GM10266 (cell line): ENCODE results near the gene IL17REL.
A peak's percentile ranks its signal among the peaks of the same experiment; 100 is the strongest.
"Not testable (repeated sequence)": the region's sequence is repeated elsewhere in the genome, so short reads cannot be mapped to it uniquely, and the experiment has no call there.

ENCODE experiments used
- DNase-seq: peaks from one replicate; pipeline ENCODE4 v3.0.0; 2012; ENCODE audit errors: extremely low spot score
- CTCF ChIP-seq: IDR thresholded peaks from 2 replicates; pipeline ENCODE4 v1.5.1; 2012; ENCODE audit warnings: mild to moderate bottlenecking, low read depth; ENCODE audit not compliant: control insufficient read depth, insufficient read depth; ENCODE audit errors: missing control alignments

Gene IL17REL

GRCh38 chr22:49983148-49984042, 29.2 kb downstream of the IL17REL start:
- no peak for TF ChIP-seq CTCF

GRCh38 chr22:49981799-49982198, 30.8 kb downstream of the IL17REL start:
- DNase-seq, result not testable (repeated sequence)

More at GRCh38 chr22:49983148-49984042, 29.2 kb downstream of the IL17REL start:
- no peak for DNase-seq

- no peak for DNase-seq
- TF ChIP-seq CTCF, result peak; percentile 36
These were observed 32.8 kb downstream of the IL17REL start for GRCh38 chr22:49979587-49980264.

GRCh38 chr22:49977578-49977977, 35.0 kb downstream of the IL17REL start:
- DNase-seq, result no peak
- no peak for TF ChIP-seq CTCF

- no peak for TF ChIP-seq CTCF
- peak; percentile 84 for DNase-seq
These were observed 36.0 kb downstream of the IL17REL start for GRCh38 chr22:49976439-49977175.

- DNase-seq, result peak; percentile 80
- no peak for TF ChIP-seq CTCF
These were observed 36.8 kb downstream of the IL17REL start for GRCh38 chr22:49975543-49976389.
